OCI-LY3 (cell line): Measurements from ENCODE around the gene ARID3A.

Source experiments
- H2AFZ ChIP-seq: fragments of 200-600, 300-600 bp; shearing (Covaris generic); 2 replicates; pipeline ENCODE4 v1.6.0; 2014; ENCODE audit warnings: antibody characterized with exemption, low read depth, low read length
- H3K27ac ChIP-seq: fragments of 200-600, 300-600 bp; sonication (generic); 2 replicates; pipeline ENCODE4 v1.5.1; 2014; ENCODE audit warnings: mild to moderate bottlenecking, low read length, moderate library complexity, mixed read lengths
- H3K27me3 ChIP-seq: fragments of 200-600, 300-600 bp; sonication (generic); 2 replicates; pipeline ENCODE4 v1.6.1; 2014; ENCODE audit warnings: low read depth, low read length, mixed read lengths
- H3K36me3 ChIP-seq: fragments of 200-600, 300-600 bp; sonication (generic); replicated peaks from 2 replicates; pipeline ENCODE3; 2014; ENCODE audit warnings: low read depth, low read length, mixed read lengths
- H3K4me1 ChIP-seq: fragments of 300-600, 200-600 bp; sonication (generic); 2 replicates; pipeline ENCODE4 v1.6.1; 2014; ENCODE audit warnings: low read length, mixed read lengths
- H3K4me2 ChIP-seq: fragments of 200-600, 300-600 bp; sonication (generic); 2 replicates; pipeline ENCODE4 v1.6.1; 2014; ENCODE audit warnings: low read length, mixed read lengths
- H3K4me3 ChIP-seq: fragments of 300-600, 200-600 bp; sonication (generic); 2 replicates; pipeline ENCODE4 v1.5.1; 2014; ENCODE audit warnings: antibody characterized with exemption, mild to moderate bottlenecking, low read length, moderate library complexity
- H3K79me2 ChIP-seq: fragments of 300-600, 200-600 bp; shearing (Covaris generic); 2 replicates; pipeline ENCODE4 v1.6.1; 2014; ENCODE audit warnings: mild to moderate bottlenecking, low read length, mixed read lengths
- H3K9ac ChIP-seq: fragments of 300-600, 200-600 bp; shearing (Covaris generic); 2 replicates; pipeline ENCODE4 v1.6.0; 2014; ENCODE audit warnings: mild to moderate bottlenecking, low read length, moderate library complexity
- H3K9me3 ChIP-seq: fragments of 200-600, 300-600 bp; shearing (Covaris generic); 2 replicates; pipeline ENCODE4 v1.6.1; 2014; ENCODE audit warnings: low read length, mixed read lengths; ENCODE audit not compliant: insufficient read depth
- H4K20me1 ChIP-seq: fragments of 200-600, 300-600 bp; sonication (generic); 2 replicates; pipeline ENCODE4 v1.6.1; 2016; ENCODE audit warnings: low read length, mixed read lengths; ENCODE audit not compliant: insufficient read depth
- CTCF ChIP-seq: fragments of 200-600, 300-600 bp; sonication (generic); IDR thresholded peaks from 2 replicates; pipeline ENCODE4 v1.5.1; 2014; ENCODE audit warnings: antibody characterized with exemption, low read length, low read depth
- EZH2phosphoT487 ChIP-seq: fragments of 200-600 bp; shearing (Covaris generic); IDR thresholded peaks from 2 replicates; pipeline ENCODE4 v1.6.1; 2018; ENCODE audit warnings: antibody characterized with exemption, mixed run types, low read depth

Gene ARID3A

GRCh38 chr19:892243-892893, 33.5 kb upstream of the ARID3A start:
- Histone ChIP-seq H3K36me3 (peaks cover 36% of the 10 kb centered on the region), H3K79me2 (peaks cover 14% of the 10 kb centered on the region), H4K20me1 (0 out of 2 replicates have a peak, but pooled peaks cover 3% of the 10 kb centered on the region), H3K27me3 (no peaks in the 10 kb centered on the region), H3K9ac (peak overlapping the region; percentile 93), H3K4me1 (no peaks in the 10 kb centered on the region), H2AFZ (no peak overlapping the region), H3K9me3 (no peaks in the 10 kb centered on the region), H3K4me3 (peak overlapping the region; percentile 81), H3K4me2 (peak overlapping the region; percentile 85), H3K27ac (peak overlapping the region; percentile 74)
- TF ChIP-seq EZH2phosphoT487, result no peak
- no peak for TF ChIP-seq CTCF

GRCh38 chr19:892894-893689, 32.7 kb upstream of the ARID3A start, which contains the start of the genes MED16 and RNU6-9:
MED16 (minus strand) TSS chr19:893187; CDS start chr19:891131, 2,056 bp downstream.
RNU6-9 (plus strand) TSS chr19:893484.
- Histone ChIP-seq H3K4me2 (peak within 1 kb of the TSS; percentile 85), H3K9ac (peak within 1 kb of the TSS; percentile 93), H3K79me2 (peaks cover 14% of the 10 kb centered on the region), H3K27me3 (no peaks in the 10 kb centered on the region), H3K4me3 (peak within 1 kb of the TSS; percentile 81), H4K20me1 (0 out of 2 replicates have a peak, but pooled peaks cover 3% of the 10 kb centered on the region), H3K9me3 (no peaks in the 10 kb centered on the region), H3K36me3 (peaks cover 38% of the 10 kb centered on the region), H2AFZ (peak within 1 kb of the TSS; percentile 49; the same call in 1 of the 2 replicates), H3K27ac (peak within 1 kb of the TSS; percentile 74), H3K4me1 (no peaks in the 10 kb centered on the region)
- no peak for TF ChIP-seq EZH2phosphoT487
- no peak for TF ChIP-seq CTCF

GRCh38 chr19:896434-896833, 29.4 kb upstream of the ARID3A start:
- TF ChIP-seq CTCF (no peak), EZH2phosphoT487 (no peak)
- Histone ChIP-seq H3K27me3 (no peaks in the 10 kb centered on the region), H3K27ac (no peak overlapping the region)

GRCh38 chr19:896999-897398, 28.8 kb upstream of the ARID3A start:
- H3K4me2 ChIP-seq, result no peak overlapping the region
- H3K9ac ChIP-seq, result no peak overlapping the region
- H3K9me3 ChIP-seq, result no peaks in the 10 kb centered on the region
- H3K79me2 ChIP-seq, result peaks cover 12% of the 10 kb centered on the region
- H4K20me1 ChIP-seq, result peaks cover 33% of the 10 kb centered on the region
- no peak overlapping the region for H2AFZ ChIP-seq
- no peak overlapping the region for H3K4me3 ChIP-seq
- no peaks in the 10 kb centered on the region for H3K27me3 ChIP-seq
- H3K27ac ChIP-seq, result no peak overlapping the region
- H3K36me3 ChIP-seq, result peaks cover 50% of the 10 kb centered on the region
- no peaks in the 10 kb centered on the region for H3K4me1 ChIP-seq
- no peak for TF ChIP-seq EZH2phosphoT487
- no peak for TF ChIP-seq CTCF

More at GRCh38 chr19:896434-896833, 29.4 kb upstream of the ARID3A start:
- Histone ChIP-seq H3K9me3 (no peaks in the 10 kb centered on the region), H3K4me3 (no peak overlapping the region), H3K9ac (no peak overlapping the region), H3K79me2 (peaks cover 13% of the 10 kb centered on the region), H2AFZ (no peak overlapping the region), H4K20me1 (peaks cover 29% of the 10 kb centered on the region), H3K4me2 (no peak overlapping the region), H3K4me1 (no peaks in the 10 kb centered on the region), H3K36me3 (peaks cover 46% of the 10 kb centered on the region)
